Measurements from ENCODE around the gene NRG3. TPM values are rescaled to one million over a fixed set of nuclear protein-coding genes. Genes with fewer than 3 reads are reported as not detected.

The NRG3 gene
- total RNA-seq, 1 experiment from 2014 or later, result not detected

GRCh38 chr10:81871558-81871957, 3.4 kb upstream of the NRG3 start:
- ChIA-PET CTCF (no interaction called here), POLR2A (no interaction called here), RAD21 (ENCODE audit: low non-redundant PET in 1 of 2, low total read pairs in 2 of 2, uncharacterized antibody in 2 of 2, unreplicated experiment in 2 of 2) (no interaction called here)
- no peak for TF ChIP-seq EGR1 (IDR thresholded peaks at IDR 0.05; ENCODE audit: low read depth)
- TF ChIP-seq YY1 (IDR thresholded peaks at IDR 0.05; ENCODE audit: extremely low read depth, insufficient replicate concordance, low read depth, low read length), result no peak
- no peak for TF ChIP-seq SP1 (IDR thresholded peaks at IDR 0.05; ENCODE audit: low read depth)
- no peak for TF ChIP-seq REST (IDR thresholded peaks at IDR 0.05; ENCODE audit: low read depth)
- no peak for TF ChIP-seq ZBTB33 (IDR thresholded peaks at IDR 0.05; ENCODE audit: extremely low read depth, insufficient replicate concordance, low read length)
- no peak for TF ChIP-seq CTCF (IDR thresholded peaks at IDR 0.05 in 2 of 3, conservative IDR thresholded peaks at IDR 0.05 in 1 of 3; ENCODE audit: borderline replicate concordance in 1 of 3, insufficient read depth in 1 of 3, low read depth in 2 of 3, low read length in 2 of 3)
- no peak for TF ChIP-seq POLR2A (IDR thresholded peaks at IDR 0.05; ENCODE audit: borderline replicate concordance, extremely low read depth, insufficient read depth, insufficient read length)
- no peak for TF ChIP-seq EZH2 (IDR thresholded peaks at IDR 0.05)
- TF ChIP-seq SIN3A (IDR thresholded peaks at IDR 0.05; ENCODE audit: low read depth), result no peak
- no TSS peak for BruUV-seq (replicated peaks)
- peaks cover 0 to 15% of the 10 kb centered on the region in 2 experiments; a peak in 2 of 4 replicates for H3K9me3 ChIP-seq (ENCODE audit: control insufficient read depth in 1 of 2, insufficient read depth in 1 of 2, low read depth in 1 of 2, low read length in 2 of 2)
- no peak overlapping the region for H3K27ac ChIP-seq (ENCODE audit: low read depth, low read length)
- H3K79me2 ChIP-seq (ENCODE audit: insufficient read depth, low read length), result no peaks in the 10 kb centered on the region
- H2AFZ ChIP-seq (ENCODE audit: low read depth, low read length, poor library complexity, severe bottlenecking), result no peak overlapping the region
- H3K9ac ChIP-seq (ENCODE audit: low read length), result no peak overlapping the region
- H3K9me2 ChIP-seq (ENCODE audit: insufficient read depth), result no peaks in the 10 kb centered on the region
- intact Hi-C loops (cut with micrococcal nuclease), result no loop called here
- no peaks in the 10 kb centered on the region for H3K4me1 ChIP-seq (ENCODE audit: control insufficient read depth in 1 of 2, insufficient read depth in 2 of 2, low read length in 2 of 2)
- DNase-seq (ENCODE audit: low read depth, low spot score) (no peak), ATAC-seq (no peak)
- no peaks in the 10 kb centered on the region for H3K36me3 ChIP-seq (ENCODE audit: control insufficient read depth in 1 of 2, insufficient read depth in 2 of 2, low read length in 2 of 2)
- no peaks in the 10 kb centered on the region for H3K27me3 ChIP-seq (ENCODE audit: insufficient read depth, low read length)
- H4K20me1 ChIP-seq (ENCODE audit: insufficient read depth), result no peaks in the 10 kb centered on the region
- no peak overlapping the region for H3K4me3 ChIP-seq (replicated peaks in 1 of 2; ENCODE audit: low read depth in 1 of 2, low read length in 2 of 2)
- no peak overlapping the region for H3K4me2 ChIP-seq (ENCODE audit: low read length)
